ENCODE data around the gene MCEMP1. TPM values are rescaled to one million over a fixed set of nuclear protein-coding genes. Genes with fewer than 3 reads are reported as not detected.

Gene MCEMP1
- total and polyA plus RNA-seq, 11 donors, result 0.16 to 1.4 (median 0.54) TPM; not detected in 3

DNA sequence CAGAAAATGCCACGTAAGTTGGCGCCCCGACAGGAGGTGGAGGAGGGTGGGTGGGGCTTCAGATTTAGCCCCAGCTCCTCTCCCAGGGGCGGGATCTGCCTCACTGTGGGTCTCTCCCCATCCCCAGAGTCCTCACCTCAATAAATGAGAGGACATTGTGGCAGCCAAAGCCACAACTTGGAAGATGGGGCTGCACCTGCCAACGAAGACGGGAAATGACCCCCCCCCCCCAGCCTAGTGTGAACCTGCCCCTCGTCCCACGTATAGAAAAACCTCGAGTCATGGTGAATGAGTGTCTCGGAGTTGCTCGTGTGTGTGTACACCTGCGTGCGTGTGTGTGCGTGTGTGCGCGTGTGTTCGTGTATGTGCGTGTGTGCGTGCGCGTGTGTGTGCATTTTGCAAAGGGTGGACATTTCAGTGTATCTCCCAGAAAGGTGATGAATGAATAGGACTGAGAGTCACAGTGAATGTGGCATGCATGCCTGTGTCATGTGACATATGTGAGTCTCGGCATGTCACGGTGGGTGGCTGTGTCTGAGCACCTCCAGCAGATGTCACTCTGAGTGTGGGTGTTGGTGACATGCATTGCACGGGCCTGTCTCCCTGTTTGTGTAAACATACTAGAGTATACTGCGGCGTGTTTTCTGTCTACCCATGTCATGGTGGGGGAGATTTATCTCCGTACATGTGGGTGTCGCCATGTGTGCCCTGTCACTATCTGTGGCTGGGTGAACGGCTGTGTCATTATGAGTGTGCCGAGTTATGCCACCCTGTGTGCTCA lies 2.3 kb downstream of the MCEMP1 start:
- intact Hi-C loops (cut with DNase I), result loop anchor here in 6 of 10 donors (2.0 to 10.0 kb wide), 6 partner anchors 26 to 327 kb away; no protein-coding TSS in a partner anchor
- ATAC-seq, result no peak
- no peak for TF ChIP-seq POLR2A (IDR thresholded peaks at IDR 0.05)
- TF ChIP-seq, protein P1, sequence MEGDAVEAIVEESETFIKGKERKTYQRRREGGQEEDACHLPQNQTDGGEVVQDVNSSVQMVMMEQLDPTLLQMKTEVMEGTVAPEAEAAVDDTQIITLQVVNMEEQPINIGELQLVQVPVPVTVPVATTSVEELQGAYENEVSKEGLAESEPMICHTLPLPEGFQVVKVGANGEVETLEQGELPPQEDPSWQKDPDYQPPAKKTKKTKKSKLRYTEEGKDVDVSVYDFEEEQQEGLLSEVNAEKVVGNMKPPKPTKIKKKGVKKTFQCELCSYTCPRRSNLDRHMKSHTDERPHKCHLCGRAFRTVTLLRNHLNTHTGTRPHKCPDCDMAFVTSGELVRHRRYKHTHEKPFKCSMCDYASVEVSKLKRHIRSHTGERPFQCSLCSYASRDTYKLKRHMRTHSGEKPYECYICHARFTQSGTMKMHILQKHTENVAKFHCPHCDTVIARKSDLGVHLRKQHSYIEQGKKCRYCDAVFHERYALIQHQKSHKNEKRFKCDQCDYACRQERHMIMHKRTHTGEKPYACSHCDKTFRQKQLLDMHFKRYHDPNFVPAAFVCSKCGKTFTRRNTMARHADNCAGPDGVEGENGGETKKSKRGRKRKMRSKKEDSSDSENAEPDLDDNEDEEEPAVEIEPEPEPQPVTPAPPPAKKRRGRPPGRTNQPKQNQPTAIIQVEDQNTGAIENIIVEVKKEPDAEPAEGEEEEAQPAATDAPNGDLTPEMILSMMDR (IDR thresholded peaks at IDR 0.05), result peak in 3 of 12 donors; percentile 5 to 14 (median 6)

DNA sequence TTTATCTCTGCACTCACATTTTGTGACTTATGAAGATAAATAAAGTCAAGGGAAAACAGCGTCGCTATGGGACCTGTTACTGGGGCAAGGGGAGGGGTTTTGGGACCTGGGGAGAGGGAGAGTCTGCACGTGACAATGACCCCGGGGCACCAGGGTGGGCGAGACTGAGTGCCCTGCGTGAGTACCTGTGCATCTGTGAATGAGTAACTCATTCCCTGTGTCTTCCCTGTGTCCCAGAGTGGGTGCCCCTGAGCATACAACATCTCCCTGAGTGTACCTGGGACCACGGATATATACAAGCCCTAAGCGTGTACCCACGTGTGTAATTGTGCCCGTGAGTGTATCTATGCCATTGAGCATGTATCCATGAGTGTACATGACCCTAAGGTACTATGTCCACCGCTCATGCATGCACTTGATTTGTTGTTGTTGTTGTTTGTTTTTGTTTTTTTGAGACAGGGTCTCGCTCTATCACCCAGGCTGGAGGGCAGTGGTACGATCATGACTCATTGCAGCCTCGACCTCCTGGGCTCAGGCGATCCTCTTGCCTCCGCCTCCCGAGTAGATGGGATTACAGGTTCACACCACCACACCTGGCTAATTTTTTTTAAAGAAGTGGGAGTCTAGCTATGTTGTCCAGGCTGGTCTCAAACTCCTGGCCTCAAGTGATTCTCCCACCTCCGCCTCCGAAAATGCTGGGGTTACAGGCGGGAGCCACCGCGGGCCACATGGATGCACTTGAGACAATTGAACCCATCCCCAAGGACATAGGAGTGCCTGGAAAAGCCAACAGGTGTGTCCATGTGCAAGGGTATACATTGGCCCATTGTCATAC lies 3.1 kb downstream of the MCEMP1 start:
- H3K27ac ChIP-seq, result peak overlapping the region in 2 of 12 donors; percentile 86 to 93
- peaks cover 0 to 36% (median 8%) of the 10 kb centered on the region in 12 donors for H3K4me1 ChIP-seq
- no peak for TF ChIP-seq POLR2A (IDR thresholded peaks at IDR 0.05)
- TF ChIP-seq, protein P1 (IDR thresholded peaks at IDR 0.05), result no peak
- peaks cover 0 to 30% (median 6%) of the 10 kb centered on the region in 9 donors for H3K27me3 ChIP-seq
- peaks cover 0 to 30% (median 25%) of the 10 kb centered on the region in 9 donors for H3K36me3 ChIP-seq
- intact Hi-C loops (cut with DNase I), result loop anchor here (1.0 to 10.0 kb wide), 15 partner anchors 27 to 575 kb away; partner anchors contain the start of gene MAP2K7 (in 1 of the 10)
- H3K9me3 ChIP-seq, result no peaks in the 10 kb centered on the region
- DNase-seq (no peak), ATAC-seq (no peak)
- 49 to 57% (median 53%) methylated on average over 22 of the region's 22 CpGs for WGBS, 4 donors
- H3K4me3 ChIP-seq, result peak overlapping the region in 11 of 12 donors; percentile 71 to 100 (median 96)

More for the DNA sequence above, 2.3 kb downstream of the MCEMP1 start:
- Histone ChIP-seq H3K27me3 (peaks cover 0 to 30% (median 6%) of the 10 kb centered on the region in 9 donors), H3K4me3 (no peak overlapping the region), H3K4me1 (peaks cover 0 to 38% (median 8%) of the 10 kb centered on the region in 12 donors), H3K27ac (no peak overlapping the region), H3K36me3 (peaks cover 0 to 22% (median 18%) of the 10 kb centered on the region in 9 donors), H3K9me3 (peaks cover 0 to under 1% (median 0%) of the 10 kb centered on the region in 12 donors)
- peak in 1 of 5 donors; percentile 36 for DNase-seq
- WGBS, 4 donors, result 52 to 61% (median 57%) methylated on average over 28 to 30 of the region's 30 CpGs

DNA sequence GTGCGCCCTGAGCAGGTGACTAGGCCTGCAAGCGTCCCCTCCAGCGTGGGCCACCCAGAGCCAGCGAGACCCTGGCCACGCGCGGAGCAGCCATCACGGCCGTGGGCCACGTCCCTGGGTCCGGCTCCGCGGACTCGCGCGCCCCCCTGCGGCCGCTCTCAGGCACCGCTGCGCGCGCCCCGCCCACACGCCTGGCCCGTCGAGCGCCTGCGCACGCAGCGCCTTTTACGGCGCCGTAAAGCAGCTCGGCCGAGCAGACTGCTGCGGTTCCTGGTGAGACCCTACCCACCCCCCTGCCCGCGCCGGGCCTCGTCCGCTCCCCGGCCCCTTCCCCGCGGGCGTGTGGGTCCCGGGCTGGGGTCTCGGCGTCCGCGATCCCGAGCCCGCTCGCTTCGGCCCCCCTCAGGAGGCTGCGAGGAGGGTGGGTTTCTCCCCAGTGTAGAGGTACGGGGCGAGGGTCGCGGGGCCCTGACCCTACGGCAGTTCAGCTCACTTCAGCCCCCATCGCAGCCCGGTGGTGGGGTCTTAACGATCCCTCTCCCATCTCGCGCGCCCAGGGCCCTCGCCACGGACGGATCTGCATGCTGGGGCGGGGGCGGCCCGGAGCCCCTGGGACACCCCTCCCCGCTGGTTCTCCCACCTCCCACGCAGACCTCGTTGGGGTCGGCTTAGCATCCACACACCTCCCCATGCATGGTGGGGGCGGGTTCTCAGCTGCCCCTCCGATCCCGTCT lies 3.9 kb downstream of the MCEMP1 start, which contains the start of gene TRAPPC5:
Gene TRAPPC5 (plus strand): TSS at position 228 of the 734 bp plus-strand sequence. CDS start 1,421 bp downstream, outside the sequence.
- peak in 1 of 2 donors; percentile 86 for TF ChIP-seq POLR2A (IDR thresholded peaks at IDR 0.05)
- TF ChIP-seq, protein P1 (IDR thresholded peaks at IDR 0.05), result peak; percentile 84 to 99 (median 98)
- Histone ChIP-seq H3K27me3 (peaks cover 0 to 30% (median 6%) of the 10 kb centered on the region in 9 donors), H3K4me3 (peak within 1 kb of the TSS; percentile 71 to 100 (median 96)), H3K27ac (peak within 1 kb of the TSS; percentile 51 to 95 (median 86)), H3K9me3 (no peaks in the 10 kb centered on the region), H3K36me3 (peaks cover 0 to 35% (median 26%) of the 10 kb centered on the region in 9 donors), H3K4me1 (peaks cover 0 to 35% (median 8%) of the 10 kb centered on the region in 12 donors)
- ATAC-seq (peak; percentile 52 to 88 (median 85)), DNase-seq (peak; percentile 84 to 94 (median 89))
- WGBS, 4 donors, result 0 to 1% (median 1%) methylated on average over 30 to 79 of the region's 79 CpGs
- intact Hi-C loops (cut with DNase I), result loop anchor here in 8 of 10 donors (1.0 to 10.0 kb wide), 11 partner anchors 28 to 576 kb away; partner anchors contain the start of gene MAP2K7 (in 1 of the 8)
